Measurements from ENCODE around the gene MSRB2. TPM values are rescaled to one million over a fixed set of nuclear protein-coding genes. Genes with fewer than 3 reads are reported as not detected.

MSRB2 gene
- total RNA-seq, 1 experiment from 2014 or later, result 19.0 TPM

DNA sequence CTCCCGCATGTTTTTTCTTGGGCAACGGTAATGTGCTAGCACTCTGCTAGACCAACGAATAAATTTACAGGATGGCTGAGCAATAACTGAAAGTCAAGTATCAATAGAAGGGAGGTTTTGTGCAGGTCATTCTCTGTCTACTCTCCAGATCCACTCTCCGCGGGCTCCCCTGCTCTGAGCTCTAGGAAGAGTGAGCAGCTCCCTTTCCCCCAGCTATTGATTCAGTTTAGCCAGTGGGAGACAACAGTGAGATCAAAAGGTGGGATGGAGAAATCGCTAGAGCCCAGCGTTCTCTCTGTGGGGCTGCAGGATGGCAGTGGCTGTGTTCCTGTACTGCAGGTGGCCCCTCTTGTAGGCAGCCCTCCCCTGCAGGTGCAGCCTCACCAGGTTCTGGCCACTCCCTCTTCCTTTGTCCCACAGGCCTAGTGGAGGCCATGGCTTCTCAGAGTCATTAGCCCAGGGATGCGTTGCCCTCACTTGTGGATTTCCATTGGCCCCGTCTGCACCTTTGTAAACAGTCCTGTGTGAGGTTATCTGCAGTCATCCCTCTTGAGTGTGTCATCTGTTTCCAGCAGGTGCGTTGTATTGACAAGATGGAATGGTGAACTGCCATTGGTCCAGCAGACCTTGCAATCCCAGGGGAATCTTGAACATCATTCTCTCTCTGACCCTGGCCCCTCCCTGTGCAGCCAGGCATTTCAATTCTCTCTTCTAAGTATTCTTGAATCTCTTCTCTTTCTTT lies 11.1 kb downstream of the MSRB2 start:
- Mint-ChIP-seq H3K4me3 (ENCODE audit: unreplicated experiment) (no peak overlapping the region), H3K36me3 (ENCODE audit: insufficient read depth, unreplicated experiment) (peaks cover 63% of the 10 kb centered on the region), H3K4me1 (ENCODE audit: insufficient read depth, unreplicated experiment) (no peaks in the 10 kb centered on the region), H3K27me3 (ENCODE audit: insufficient read depth, unreplicated experiment) (no peaks in the 10 kb centered on the region), H3K27ac (ENCODE audit: low read depth, unreplicated experiment) (no peak overlapping the region), H3K9me3 (ENCODE audit: unreplicated experiment) (peaks cover 6% of the 10 kb centered on the region)
- no peak for TF ChIP-seq CTCF (IDR thresholded peaks at IDR 0.05; ENCODE audit: unreplicated experiment)
- CTCF ChIA-PET, result interaction anchor here (0.6 to 1.0 kb wide), 4 partner anchors 8 to 174 kb away, joined by 3 to 5 read pairs (median 4); no protein-coding TSS in a partner anchor
- DNase-seq (ENCODE audit: unreplicated experiment), result no peak
- POLR2A ChIA-PET, result interaction anchor here (0.6 kb wide), 1 partner anchor 1110 kb away, joined by 3 read pairs; no protein-coding TSS in a partner anchor
- intact Hi-C loops (cut with micrococcal nuclease), result no loop called here
- no TSS peak for BruUV-seq (replicated peaks)

- H3K27me3 Mint-ChIP-seq (ENCODE audit: insufficient read depth, unreplicated experiment), result no peaks in the 10 kb centered on the region
- H3K4me1 Mint-ChIP-seq (ENCODE audit: insufficient read depth, unreplicated experiment), result no peaks in the 10 kb centered on the region
- CTCF ChIA-PET, result interaction anchor here (0.5 to 0.7 kb wide), 3 partner anchors 97 to 722 kb away, joined by 3 read pairs; no protein-coding TSS in a partner anchor
- H3K4me3 Mint-ChIP-seq (ENCODE audit: unreplicated experiment), result no peak overlapping the region
- intact Hi-C loops (cut with micrococcal nuclease), result no loop called here
- H3K27ac Mint-ChIP-seq (ENCODE audit: low read depth, unreplicated experiment), result no peak overlapping the region
- DNase-seq (ENCODE audit: unreplicated experiment), result no peak
- H3K36me3 Mint-ChIP-seq (ENCODE audit: insufficient read depth, unreplicated experiment), result peaks cover 69% of the 10 kb centered on the region
- no peak for TF ChIP-seq CTCF (IDR thresholded peaks at IDR 0.05; ENCODE audit: unreplicated experiment)
- no TSS peak for BruUV-seq (replicated peaks)
- POLR2A ChIA-PET, result interaction anchor here (0.7 kb wide), 1 partner anchor 192 kb away, joined by 3 read pairs; no protein-coding TSS in a partner anchor
- H3K9me3 Mint-ChIP-seq (ENCODE audit: unreplicated experiment), result no peaks in the 10 kb centered on the region
Measured at GRCh38 chr10:23110722-23111516, 15.5 kb downstream of the MSRB2 start.

- intact Hi-C loops (cut with micrococcal nuclease), result no loop called here
- Mint-ChIP-seq H3K9me3 (ENCODE audit: unreplicated experiment) (no peaks in the 10 kb centered on the region), H3K36me3 (ENCODE audit: insufficient read depth, unreplicated experiment) (peaks cover 68% of the 10 kb centered on the region), H3K27ac (ENCODE audit: low read depth, unreplicated experiment) (no peak overlapping the region), H3K4me1 (ENCODE audit: insufficient read depth, unreplicated experiment) (no peaks in the 10 kb centered on the region), H3K27me3 (ENCODE audit: insufficient read depth, unreplicated experiment) (no peaks in the 10 kb centered on the region), H3K4me3 (ENCODE audit: unreplicated experiment) (no peak overlapping the region)
- no peak for TF ChIP-seq CTCF (IDR thresholded peaks at IDR 0.05; ENCODE audit: unreplicated experiment)
- ChIA-PET POLR2A (interaction anchor here (0.7 kb wide), 1 partner anchor 193 kb away, joined by 3 read pairs; no protein-coding TSS in a partner anchor), CTCF (no interaction called here)
- no peak for DNase-seq (ENCODE audit: unreplicated experiment)
- BruUV-seq (replicated peaks), result no TSS peak
Measured at GRCh38 chr10:23111517-23112286, 16.3 kb downstream of the MSRB2 start.

Data from MCF 10A (cell line).